SU-DHL-6 (cell line): ENCODE results near the gene PDE8B.

Source experiments
- CTCF ChIP-seq: fragments of 200-600 bp; sonication (generic); IDR thresholded peaks from one replicate; pipeline ENCODE4 v1.5.1; 2017; ENCODE audit warnings: antibody characterized with exemption, mild to moderate bottlenecking, low read length, moderate library complexity; ENCODE audit not compliant: insufficient read depth, poor library complexity, severe bottlenecking
- EZH2phosphoT487 ChIP-seq: fragments of 200-600 bp; sonication (generic), shearing (Covaris generic); conservative IDR thresholded peaks from 2 replicates; pipeline ENCODE4 v1.6.1; 2018; ENCODE audit warnings: mild to moderate bottlenecking, antibody characterized with exemption, low read length, moderate library complexity, mixed read lengths

DNA sequence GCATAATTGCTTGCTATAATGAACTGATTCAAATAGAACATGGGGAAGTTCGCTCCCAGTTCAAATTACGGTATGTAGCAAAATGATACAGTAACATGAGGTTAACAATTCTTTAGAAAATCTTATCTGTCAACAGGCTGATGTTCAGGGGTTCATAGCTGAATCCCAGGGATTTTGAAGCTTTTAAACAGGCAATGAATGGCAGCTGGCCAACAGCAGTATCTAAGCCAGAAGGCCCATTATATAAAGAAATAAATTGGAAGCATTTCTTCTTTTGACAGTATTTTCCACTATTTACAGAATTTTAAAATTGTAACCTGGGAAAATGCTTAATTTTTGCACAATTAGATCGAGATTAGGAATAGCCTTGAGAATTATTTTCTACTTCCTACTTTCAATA lies 126.8 kb downstream of the PDE8B start:
- TF ChIP-seq CTCF = no peak
- no peak for TF ChIP-seq EZH2phosphoT487
